SK-N-SH (cell line): ENCODE results near the gene OOSP1. TPM values are rescaled to one million over a fixed set of nuclear protein-coding genes. Genes with fewer than 3 reads are reported as not detected.

Source experiments
- CTCF ChIA-PET: fragments of 300-600, 350-600 bp; formaldehyde crosslinking; extraction: SDS; loops from one replicate; lab custom pipeline; 2021; lab: Yijun Ruan, JAX
- POLR2A ChIA-PET: fragments of 350-600 bp; sonication (Branson Sonifier 250); formaldehyde crosslinking; extraction: SDS; loops from one replicate; lab custom pipeline; 2020; ENCODE audit warnings: antibody characterized with exemption, inconsistent platforms; lab: Yijun Ruan, JAX
- DNase-seq: peaks from one replicate; pipeline ENCODE4 v3.0.0; 2012
- H2AFZ ChIP-seq: fragments of 200-600 bp; sonication (generic); 2 replicates; pipeline ENCODE4 v1.8.1; 2016; ENCODE audit warnings: antibody characterized with exemption, mild to moderate bottlenecking, low read depth
- H3F3A ChIP-seq: fragments of 200-600 bp; sonication (generic); replicated peaks from 2 replicates; pipeline ENCODE3; 2016; ENCODE audit warnings: antibody characterized with exemption, mild to moderate bottlenecking; ENCODE audit not compliant: insufficient read depth
- H3K27ac ChIP-seq, 2 experiments: fragments of 200-500 bp in 1 of 2; fragments of 200-600 bp in 1 of 2; sonication (Bioruptor generic) in 1 of 2; sonication (generic), shearing (Covaris generic) in 1 of 2; 2 replicates each; pipeline versions ENCODE4 v1.5.1 to v1.6.1; 2014 to 2016; ENCODE audit warnings: low read depth in 2 of 2, inconsistent platforms in 1 of 2, low read length in 1 of 2, mild to moderate bottlenecking in 1 of 2, mixed read lengths in 1 of 2
- H3K27me3 ChIP-seq: fragments of 200-600 bp; sonication (generic), shearing (Covaris generic); 2 replicates; pipeline ENCODE4 v1.6.1; 2016; ENCODE audit warnings: mixed run types; ENCODE audit not compliant: insufficient read depth
- H3K36me3 ChIP-seq, 2 experiments: fragments of 200-500 bp in 1 of 2; fragments of 200-600 bp in 1 of 2; sonication (Bioruptor generic) in 1 of 2; sonication (generic) in 1 of 2; replicated peaks in 1 of 2; 2 replicates each; pipeline versions ENCODE3 to v1.5.1; 2014 to 2016; ENCODE audit warnings: low read length in 1 of 2, mild to moderate bottlenecking in 1 of 2; ENCODE audit not compliant: insufficient read depth in 2 of 2, control insufficient read depth in 1 of 2
- H3K4me1 ChIP-seq, 2 experiments: fragments of 200-500 bp in 1 of 2; fragments of 200-600 bp in 1 of 2; sonication (Bioruptor generic) in 1 of 2; sonication (generic), shearing (Covaris generic) in 1 of 2; 2 replicates each; pipeline versions ENCODE4 v1.5.1 to v1.6.1; 2014 to 2016; ENCODE audit warnings: low read depth in 1 of 2, low read length in 1 of 2, mixed run types in 1 of 2; ENCODE audit not compliant: insufficient read depth in 2 of 2, control insufficient read depth in 1 of 2
- H3K4me2 ChIP-seq: fragments of 200-600 bp; sonication (generic), shearing (Covaris generic); 2 replicates; pipeline ENCODE4 v1.6.1; 2017; ENCODE audit warnings: mixed run types
- H3K4me3 ChIP-seq, 2 experiments: fragments of 200-500 bp in 1 of 2; fragments of 200-600 bp in 1 of 2; sonication (Bioruptor generic) in 1 of 2; sonication (generic), shearing (Covaris generic) in 1 of 2; 2 replicates each; pipeline versions ENCODE4 v1.5.1 to v1.8.1; 2014 to 2016; ENCODE audit warnings: low read depth in 2 of 2, inconsistent platforms in 1 of 2, low read length in 1 of 2, mild to moderate bottlenecking in 1 of 2, mixed read lengths in 1 of 2, moderate library complexity in 1 of 2
- H3K79me2 ChIP-seq: fragments of 200-600 bp; sonication (generic); 2 replicates; pipeline ENCODE4 v1.8.1; 2017; ENCODE audit warnings: mild to moderate bottlenecking; ENCODE audit not compliant: insufficient read depth
- H3K9ac ChIP-seq: fragments of 200-600 bp; sonication (generic); 2 replicates; pipeline ENCODE4 v1.6.1; 2017; ENCODE audit warnings: mixed run types
- H3K9me2 ChIP-seq: fragments of 200-600 bp; sonication (generic); 2 replicates; pipeline ENCODE4 v1.6.1; 2017; ENCODE audit warnings: mixed run types
- H3K9me3 ChIP-seq: fragments of 200-600 bp; sonication (generic); 2 replicates; pipeline ENCODE4 v1.6.1; 2017; ENCODE audit warnings: mixed run types, mild to moderate bottlenecking, moderate library complexity
- H4K20me1 ChIP-seq: fragments of 200-600 bp; sonication (generic); 2 replicates; pipeline ENCODE4 v1.6.1; 2017; ENCODE audit warnings: mild to moderate bottlenecking, mixed run types; ENCODE audit not compliant: insufficient read depth
- CHD2 ChIP-seq: fragments of 150-350 bp; IDR thresholded peaks from 2 replicates; pipeline ENCODE4 v1.6.1; 2018; ENCODE audit warnings: low read length; ENCODE audit not compliant: partially characterized antibody
- ELF1 ChIP-seq: IDR thresholded peaks from 2 replicates; pipeline ENCODE4 v1.4.0; 2012
- EZH2phosphoT487 ChIP-seq: fragments of 200-600 bp; sonication (generic); IDR thresholded peaks from 2 replicates; pipeline ENCODE4 v1.6.1; 2017; ENCODE audit warnings: low read depth, mixed run types, mild to moderate bottlenecking, antibody characterized with exemption, moderate library complexity, borderline replicate concordance
- FOXM1 ChIP-seq: IDR thresholded peaks from 2 replicates; pipeline ENCODE4 v1.4.0; 2012; ENCODE audit warnings: low read depth, mild to moderate bottlenecking
- GABPA ChIP-seq: IDR thresholded peaks from 2 replicates; pipeline ENCODE4 v1.4.0; 2012; ENCODE audit warnings: low read depth, mild to moderate bottlenecking
- MAX ChIP-seq: IDR thresholded peaks from 2 replicates; pipeline ENCODE4 v1.4.0; 2012; ENCODE audit warnings: low read depth
- MEF2A ChIP-seq: IDR thresholded peaks from 2 replicates; pipeline ENCODE4 v1.4.0; 2012; ENCODE audit warnings: low read depth, borderline replicate concordance
- MXI1 ChIP-seq: IDR thresholded peaks from 2 replicates; pipeline ENCODE4 v1.6.1; 2012; ENCODE audit warnings: mild to moderate bottlenecking, low read depth, low read length, improper control_type of control experiment
- NFIC ChIP-seq: IDR thresholded peaks from 2 replicates; pipeline ENCODE4 v1.4.0; 2012; ENCODE audit warnings: borderline replicate concordance
- NRF1 ChIP-seq: IDR thresholded peaks from 2 replicates; pipeline ENCODE4 v1.6.1; 2012; ENCODE audit warnings: low read depth, mild to moderate bottlenecking, low read length
- PBX3 ChIP-seq: IDR thresholded peaks from 2 replicates; pipeline ENCODE4; 2012
- POLR2AphosphoS5 ChIP-seq: IDR thresholded peaks from 2 replicates; pipeline ENCODE4 v1.6.1; 2012; ENCODE audit warnings: low read depth, low read length
- RAD21 ChIP-seq: IDR thresholded peaks from 2 replicates; pipeline ENCODE4 v1.6.1; 2012; ENCODE audit warnings: mild to moderate bottlenecking, low read length
- RCOR1 ChIP-seq: fragments of 150-350 bp; IDR thresholded peaks from 2 replicates; pipeline ENCODE4 v1.6.1; 2017; ENCODE audit warnings: antibody characterized with exemption, low read length
- RXRA ChIP-seq: IDR thresholded peaks from 2 replicates; pipeline ENCODE4 v1.4.0; 2012; ENCODE audit warnings: low read depth, mild to moderate bottlenecking, borderline replicate concordance
- TAF1 ChIP-seq: IDR thresholded peaks from 2 replicates; pipeline ENCODE4 v1.6.1; 2012; ENCODE audit warnings: low read depth, mild to moderate bottlenecking, low read length, moderate library complexity, borderline replicate concordance
- TCF12 ChIP-seq: IDR thresholded peaks from 2 replicates; pipeline ENCODE4 v1.4.0; 2012
- TEAD4 ChIP-seq: IDR thresholded peaks from 2 replicates; pipeline ENCODE4 v1.4.0; 2012; ENCODE audit warnings: mild to moderate bottlenecking, borderline replicate concordance; ENCODE audit not compliant: insufficient read depth
- USF1 ChIP-seq: IDR thresholded peaks from 2 replicates; pipeline ENCODE4 v1.4.0; 2012; ENCODE audit warnings: low read depth, borderline replicate concordance
- YY1 ChIP-seq: IDR thresholded peaks from 2 replicates; pipeline ENCODE4 v1.4.0; 2012; ENCODE audit warnings: low read depth, mild to moderate bottlenecking
- ZBTB33 ChIP-seq: IDR thresholded peaks from 2 replicates; pipeline ENCODE4 v1.4.0; 2012; ENCODE audit warnings: low read depth, borderline replicate concordance
- WGBS: methylation state at CpG from one replicate; pipeline ENCODE4 v1.1.6; 2017; ENCODE audit warnings: low lambda C conversion rate; 5-methylcytosine and 5-hydroxymethylcytosine counted together
- polyA plus RNA-seq, 3 experiments: library from polyadenylated mRNA; depleted of rRNA; stranded (reverse); fragments of >200 nt; gene quantifications; 2 replicates each; pipeline ENCODE4 v1.2.3, GENCODE V29; 2012

OOSP1 gene
- polyA plus RNA-seq, 1 of the 3 experiments (the other 2 are of a cell fraction): not detected

- no peak for TF ChIP-seq RXRA
- no peak for TF ChIP-seq NFIC
- TF ChIP-seq ELF1: no peak
- no peak for TF ChIP-seq CHD2
- TF ChIP-seq EZH2phosphoT487: no peak
- TF ChIP-seq TEAD4: no peak
- TF ChIP-seq PBX3: no peak
- no peak for TF ChIP-seq RAD21
- TF ChIP-seq GABPA: no peak
- TF ChIP-seq TAF1: no peak
- TF ChIP-seq RCOR1: no peak
- TF ChIP-seq FOXM1: no peak
- no peak for TF ChIP-seq YY1
- no peak for TF ChIP-seq MXI1
- TF ChIP-seq USF1: no peak
- WGBS: 6% methylated on average over 2 of the region's 2 CpGs
- H3F3A ChIP-seq: no peaks in the 10 kb centered on the region
- no peak overlapping the region for H3K4me3 ChIP-seq
- H3K36me3 ChIP-seq: no peaks in the 10 kb centered on the region
- ChIA-PET POLR2A (no interaction called here), CTCF (no interaction called here)
- H3K79me2 ChIP-seq: no peaks in the 10 kb centered on the region
- no peaks in the 10 kb centered on the region for H3K9me2 ChIP-seq
- H3K27ac ChIP-seq: no peak overlapping the region
- no peaks in the 10 kb centered on the region for H3K9me3 ChIP-seq
- H2AFZ ChIP-seq: no peak overlapping the region
- DNase-seq: no peak
- H3K27me3 ChIP-seq: no peaks in the 10 kb centered on the region; the same call in 1 of the 2 replicates
- H4K20me1 ChIP-seq: no peaks in the 10 kb centered on the region
- no peak overlapping the region for H3K9ac ChIP-seq
- H3K4me2 ChIP-seq: no peak overlapping the region
- H3K4me1 ChIP-seq: no peaks in the 10 kb centered on the region
These were observed 6.5 kb downstream of the OOSP1 start for GRCh38 chr11:59944720-59945119.

GRCh38 chr11:59953463-59954218 is 15.4 kb downstream of the OOSP1 start:
- WGBS: 9% methylated on average over 4 of the region's 4 CpGs
- POLR2A ChIA-PET: no interaction called here
- H4K20me1 ChIP-seq: no peaks in the 10 kb centered on the region
- CTCF ChIA-PET: no interaction called here
- H3K27ac ChIP-seq: no peak overlapping the region
- no peaks in the 10 kb centered on the region for H3K4me1 ChIP-seq
- H3K27me3 ChIP-seq: no peaks in the 10 kb centered on the region
- H3K4me2 ChIP-seq: no peak overlapping the region
- H3K4me3 ChIP-seq: no peak overlapping the region
- no peaks in the 10 kb centered on the region for H3F3A ChIP-seq
- no peaks in the 10 kb centered on the region for H3K9me3 ChIP-seq
- no peaks in the 10 kb centered on the region for H3K79me2 ChIP-seq
- H3K9ac ChIP-seq: no peak overlapping the region
- H3K36me3 ChIP-seq: no peaks in the 10 kb centered on the region
- no peak for DNase-seq
- no peak overlapping the region for H2AFZ ChIP-seq
- H3K9me2 ChIP-seq: no peaks in the 10 kb centered on the region; the same call in 1 of the 2 replicates
- TF ChIP-seq ELF1 (no peak), MEF2A (no peak), NRF1 (no peak), YY1 (no peak), PBX3 (no peak), TCF12 (no peak), POLR2AphosphoS5 (no peak), MAX (no peak), ZBTB33 (no peak), CHD2 (no peak)
